NCI-H748 (cell line): ENCODE results near the gene OS9.
A peak's percentile ranks its signal among the peaks of the same experiment; 100 is the strongest.

Source experiments
- DNase-seq: peaks from one replicate; lab custom pipeline; 2025; ENCODE audit not compliant: unreplicated experiment; lab: John Stamatoyannopoulos, UW

OS9 gene

GRCh38 chr12:57764662-57765002 lies 70.7 kb downstream of the OS9 start:
- DNase-seq, result peak; percentile 69

GRCh38 chr12:57765003-57765697 lies 71.2 kb downstream of the OS9 start:
- peak; percentile 50 for DNase-seq

GRCh38 chr12:57765698-57766463 lies 71.9 kb downstream of the OS9 start:
- peak; percentile 35 for DNase-seq

- peak; percentile 43 for DNase-seq
Measured at GRCh38 chr12:57766464-57767304, 72.8 kb downstream of the OS9 start, which contains the start of gene CYP27B1. Gene CYP27B1, minus strand, starts transcription at chr12:57767078. Its CDS starts 37 bp downstream, at chr12:57767041.

DNA sequence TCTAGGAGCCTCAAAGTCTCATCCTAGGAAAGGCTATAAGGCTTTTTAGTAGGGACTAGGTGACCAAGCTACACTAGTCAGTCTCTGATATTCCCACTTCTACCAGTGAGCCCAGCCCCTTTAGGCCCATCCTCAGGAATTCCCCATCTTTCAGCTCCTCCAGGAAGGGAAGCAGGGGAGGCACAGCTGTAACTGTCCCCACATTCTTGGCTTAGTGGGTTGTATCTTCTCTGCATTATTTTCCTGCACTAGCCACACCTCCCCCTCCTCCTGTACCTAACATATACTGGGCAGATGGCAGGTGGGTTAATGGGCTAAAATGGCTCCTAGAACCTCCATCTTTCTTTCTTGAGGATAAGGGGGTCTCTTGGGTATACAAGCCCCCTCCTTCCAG lies 73.4 kb downstream of the OS9 start:
- DNase-seq, result no peak

DNA sequence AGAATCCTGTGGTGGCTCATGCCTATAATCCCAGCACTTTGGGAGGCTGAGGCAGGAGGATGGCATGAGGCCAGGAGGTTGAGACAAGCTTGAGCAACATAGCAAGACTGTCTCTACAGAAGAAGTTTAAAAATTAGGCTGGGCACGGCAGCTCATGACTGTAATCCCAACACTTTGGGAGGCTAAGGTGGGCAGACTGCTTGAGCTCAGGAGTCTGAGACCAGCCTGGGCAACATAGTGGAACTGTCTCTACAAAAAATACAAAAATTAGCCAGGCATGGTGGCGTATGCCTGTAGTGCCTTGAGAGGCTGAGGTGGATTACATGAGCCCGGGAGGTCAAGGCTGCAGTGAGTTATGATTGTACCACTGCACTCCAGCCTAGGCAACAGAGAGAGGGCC lies 73.9 kb downstream of the OS9 start:
- no peak for DNase-seq

DNA sequence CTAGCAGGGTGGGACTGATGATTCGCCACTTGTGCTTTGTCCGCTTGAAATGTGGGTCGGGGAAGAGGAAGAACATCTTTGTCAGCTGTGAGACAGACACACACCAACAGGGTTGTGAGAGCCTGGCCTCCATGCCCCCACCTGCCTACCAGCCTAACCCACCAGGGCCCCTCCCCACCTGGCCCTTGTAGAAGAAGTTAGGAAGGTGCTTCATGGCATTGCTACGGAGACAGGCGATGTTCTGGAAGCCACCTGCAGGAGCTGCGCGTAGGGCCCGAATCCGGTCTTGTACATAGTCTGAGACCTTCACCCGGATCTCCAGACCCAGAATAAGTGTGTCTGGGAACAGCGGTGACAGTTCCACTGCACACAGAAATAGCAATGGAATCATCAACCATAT lies 75.7 kb downstream of the OS9 start:
- no peak for DNase-seq

DNA sequence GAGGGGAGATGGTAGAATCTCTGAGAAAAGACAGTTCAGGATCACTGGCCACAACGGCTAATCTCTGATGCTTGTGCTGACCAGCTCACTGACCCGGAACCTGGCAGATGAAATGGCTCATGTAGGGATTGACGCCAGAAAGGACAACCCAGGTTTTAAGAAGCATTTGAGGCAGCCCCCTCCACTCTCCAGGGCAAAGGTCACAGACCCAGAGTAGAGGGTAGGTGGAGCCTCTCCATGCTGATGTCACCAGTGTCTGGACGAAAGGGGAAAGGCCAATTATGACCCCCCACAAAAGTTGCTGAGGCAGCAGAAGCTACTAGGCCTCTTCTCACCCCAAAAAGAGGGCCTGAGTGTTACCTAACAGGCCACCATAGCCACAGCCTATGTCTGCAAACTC lies 76.8 kb downstream of the OS9 start:
- no peak for DNase-seq
